GM12872 (cell line): ENCODE measurements around the gene ATP1B2.

ENCODE experiments used
- CTCF ChIP-seq: IDR thresholded peaks from 3 replicates; pipeline ENCODE4 v1.5.1; 2011; ENCODE audit warnings: low read depth, mild to moderate bottlenecking, low read length, moderate library complexity; ENCODE audit not compliant: insufficient read depth

Gene ATP1B2

GRCh38 chr17:7703584-7704479, 53.1 kb downstream of the ATP1B2 start:
- no peak for TF ChIP-seq CTCF

DNA sequence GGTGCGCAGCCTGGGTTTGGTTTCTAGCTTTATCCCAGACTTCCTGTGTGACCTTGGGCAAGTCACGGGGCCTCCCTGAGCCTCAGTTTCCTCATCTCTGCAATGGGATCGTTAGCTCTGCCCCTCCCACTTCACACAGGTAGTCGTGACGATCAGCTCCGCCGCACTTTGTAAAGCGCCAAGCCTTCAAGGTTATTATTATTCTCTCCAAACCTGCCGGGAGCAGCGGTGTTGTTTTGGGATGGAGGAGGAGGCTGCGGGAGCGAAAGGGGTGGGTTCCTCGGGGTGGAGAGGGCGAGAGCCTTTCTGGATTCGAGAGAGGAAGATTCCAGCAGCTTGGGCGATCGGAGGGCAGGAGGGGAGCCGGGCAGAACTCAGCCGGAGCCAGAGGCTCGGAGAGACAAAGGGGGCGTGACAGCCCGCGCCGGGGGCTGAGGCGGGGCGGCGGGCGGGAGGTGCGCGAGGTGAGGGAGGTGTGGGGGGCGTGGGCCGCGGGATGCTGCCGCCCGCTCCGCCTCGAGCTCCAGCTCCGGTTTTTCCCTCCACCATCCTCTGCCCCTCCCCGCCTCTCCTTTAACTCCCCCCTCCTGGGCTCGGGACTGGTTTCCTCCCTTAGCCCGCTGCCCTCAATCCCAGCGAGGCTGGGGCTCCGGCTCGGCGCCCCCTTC, 54.0 kb downstream of the ATP1B2 start, which contains the start of gene EFNB3:
EFNB3 (plus strand) TSS at position 602 of the 668 bp plus-strand sequence. CDS start 397 bp downstream, outside the sequence.
- TF ChIP-seq CTCF = no peak

- no peak for TF ChIP-seq CTCF
These were observed 54.8 kb downstream of the ATP1B2 start for GRCh38 chr17:7705269-7706255.

DNA sequence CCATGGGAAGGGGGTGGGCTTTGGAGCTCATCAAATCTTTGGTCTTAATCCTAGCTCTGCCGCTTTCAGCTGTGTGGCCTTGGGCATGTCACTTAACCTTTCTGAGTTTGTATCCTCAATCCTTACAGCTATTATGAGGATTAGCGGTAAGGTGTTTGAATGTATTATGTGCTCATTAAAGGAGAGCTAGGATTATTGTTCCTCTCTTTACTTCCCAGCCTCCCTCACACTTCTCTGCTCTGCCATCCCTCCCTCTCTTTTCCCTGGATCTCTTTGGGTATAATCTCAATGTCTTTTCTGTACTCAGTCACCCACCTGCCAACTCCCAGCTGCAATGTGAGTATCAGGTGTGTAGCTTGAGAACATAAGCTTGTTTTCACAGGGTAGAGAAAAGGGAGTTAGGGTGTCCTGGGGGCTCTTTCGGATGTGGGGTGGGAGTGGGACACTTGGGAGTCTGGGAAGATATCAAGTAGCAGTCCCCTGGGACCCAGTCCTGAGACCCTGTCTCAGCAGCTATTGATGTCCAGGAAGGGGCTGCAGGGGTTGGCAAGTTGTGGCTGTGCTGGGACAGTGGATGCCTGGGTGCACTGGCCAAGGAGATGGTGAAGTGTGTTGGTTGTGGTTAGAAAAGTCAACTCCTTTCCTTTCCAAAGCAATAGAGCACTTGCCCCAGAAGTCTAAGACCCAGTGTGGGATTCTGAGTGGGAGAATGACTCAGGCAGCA, 56.1 kb downstream of the ATP1B2 start:
- no peak for TF ChIP-seq CTCF
